GM23338 (cell line): ENCODE measurements around the gene MCM7. TPM values are rescaled to one million over a fixed set of nuclear protein-coding genes. Genes with fewer than 3 reads are reported as not detected.

ENCODE experiments used
- ATAC-seq: fragments of 200-7000 bp; cut with Tn5 transposase; 3 replicates; pipeline ENCODE4 v1.9.1; 2020
- DNase-seq: peaks from one replicate; pipeline ENCODE4 v3.0.0-alpha.2; 2015; ENCODE audit warnings: low spot score
- H2AFZ ChIP-seq: fragments of 200-600 bp; sonication (generic); 2 replicates; pipeline ENCODE4 v1.8.0; 2016; ENCODE audit warnings: antibody characterized with exemption, mild to moderate bottlenecking, moderate library complexity
- H3F3A ChIP-seq: fragments of 200-600 bp; sonication (generic); replicated peaks from 2 replicates; pipeline ENCODE4 v1.8.0; 2017; ENCODE audit warnings: antibody characterized with exemption, mixed run types, low read depth
- H3K27ac ChIP-seq: fragments of 200-600 bp; sonication (generic); 2 replicates; pipeline ENCODE4 v1.6.1; 2016; ENCODE audit warnings: low read depth
- H3K27me3 ChIP-seq: fragments of 200-600 bp; sonication (generic); 2 replicates; pipeline ENCODE4 v1.8.0; 2016; ENCODE audit warnings: mild to moderate bottlenecking, mixed run types, moderate library complexity; ENCODE audit not compliant: insufficient read depth
- H3K36me3 ChIP-seq: fragments of 200-600 bp; sonication (generic); 2 replicates; pipeline ENCODE4 v1.8.0; 2016; ENCODE audit warnings: mild to moderate bottlenecking; ENCODE audit not compliant: insufficient read depth
- H3K4me1 ChIP-seq: fragments of 200-600 bp; sonication (generic); 2 replicates; pipeline ENCODE4 v1.8.0; 2016; ENCODE audit warnings: mild to moderate bottlenecking, moderate library complexity; ENCODE audit not compliant: insufficient read depth
- H3K4me2 ChIP-seq: fragments of 200-600 bp; sonication (generic); 2 replicates; pipeline ENCODE4 v1.7.1; 2017; ENCODE audit warnings: mixed run types
- H3K4me3 ChIP-seq: fragments of 200-600 bp; sonication (generic); 2 replicates; pipeline ENCODE4 v1.6.1; 2016; ENCODE audit warnings: mixed run types
- H3K79me2 ChIP-seq: fragments of 200-600 bp; sonication (generic); replicated peaks from 2 replicates; pipeline ENCODE4 v1.8.0; 2017; ENCODE audit warnings: mild to moderate bottlenecking; ENCODE audit not compliant: insufficient read depth
- H3K9me2 ChIP-seq: fragments of 200-600 bp; sonication (generic); 2 replicates; pipeline ENCODE4 v1.8.0; 2017; ENCODE audit not compliant: insufficient read depth
- H4K20me1 ChIP-seq: fragments of 200-600 bp; sonication (generic); replicated peaks from 2 replicates; pipeline ENCODE4 v1.8.0; 2017; ENCODE audit warnings: mild to moderate bottlenecking; ENCODE audit not compliant: insufficient read depth
- H3K27ac Mint-ChIP-seq: 2 replicates; pipeline ENCODE4 v1.8.0; 2020; ENCODE audit warnings: inconsistent platforms, mild to moderate bottlenecking, moderate library complexity, mixed read lengths
- H3K27me3 Mint-ChIP-seq: 3 replicates; pipeline ENCODE4 v1.8.0; 2022; ENCODE audit warnings: low read depth, mild to moderate bottlenecking, moderate library complexity, mixed read lengths, inconsistent platforms; ENCODE audit not compliant: insufficient read depth, poor library complexity
- H3K36me3 Mint-ChIP-seq: 3 replicates; pipeline ENCODE4 v1.8.0; 2021; ENCODE audit warnings: low read depth, mild to moderate bottlenecking, inconsistent platforms, moderate library complexity, mixed read lengths
- H3K4me1 Mint-ChIP-seq: 3 replicates; pipeline ENCODE4 v1.8.0; 2020; ENCODE audit warnings: mild to moderate bottlenecking, inconsistent platforms, mixed read lengths
- H3K4me3 Mint-ChIP-seq: 3 replicates; pipeline ENCODE4 v1.8.0; 2021; ENCODE audit warnings: moderate library complexity, mild to moderate bottlenecking, inconsistent platforms, mixed read lengths
- H3K9me3 Mint-ChIP-seq: 3 replicates; pipeline ENCODE4 v1.8.0; 2020; ENCODE audit warnings: moderate library complexity, mild to moderate bottlenecking, inconsistent platforms, mixed read lengths
- CREB1 ChIP-seq: fragments of 250-450 bp; sonication (Bioruptor Pico); IDR thresholded peaks from 2 replicates; pipeline ENCODE4 v1.5.0; 2020; ENCODE audit warnings: low read depth, mild to moderate bottlenecking, moderate library complexity
- CTCF ChIP-seq, 2 experiments: fragments of 200-600 bp in 1 of 2; sonication (generic) in 1 of 2; conservative IDR thresholded peaks; 2 replicates each; pipeline versions ENCODE4 v1.5.1 to v1.6.1; 2016 to 2017; ENCODE audit warnings: antibody characterized with exemption in 2 of 2, low read depth in 2 of 2, mild to moderate bottlenecking in 2 of 2, moderate library complexity in 1 of 2
- ETS1 ChIP-seq: IDR thresholded peaks from 2 replicates; pipeline ENCODE4 v1.6.1; 2016; ENCODE audit warnings: antibody characterized with exemption
- NANOG ChIP-seq: IDR thresholded peaks from 2 replicates; pipeline ENCODE4 v1.6.1; 2016; ENCODE audit warnings: antibody characterized with exemption, borderline replicate concordance
- POLR2AphosphoS5 ChIP-seq: IDR thresholded peaks from 2 replicates; pipeline ENCODE4 v1.6.1; 2016; ENCODE audit warnings: antibody characterized with exemption, low read depth
- REST ChIP-seq: IDR thresholded peaks from one replicate; pipeline ENCODE4 v1.6.1; 2018; ENCODE audit warnings: antibody characterized with exemption; ENCODE audit not compliant: unreplicated experiment
- ZNF331 ChIP-seq: fragments of 250-450 bp; sonication (Bioruptor Pico); IDR thresholded peaks from 2 replicates; pipeline ENCODE4 v1.5.0; 2020; ENCODE audit warnings: low read depth, mild to moderate bottlenecking, moderate library complexity
- ZNF462 ChIP-seq: fragments of 250-450 bp; sonication (Bioruptor Pico); IDR thresholded peaks from 2 replicates; pipeline ENCODE4 v1.5.0; 2020; ENCODE audit warnings: mild to moderate bottlenecking, moderate library complexity
- polyA plus RNA-seq: library from polyadenylated mRNA; unstranded; fragments of >200 nt; fragmentation: Nextera tagmentation; extraction: Ambion mirVana; gene quantifications from 2 replicates; pipeline ENCODE4 v1.2.1, GENCODE V29; 2016
- total RNA-seq: library from RNA; depleted of rRNA; stranded (reverse); fragments of >200 nt; shearing (Covaris generic); gene quantifications from 2 replicates; pipeline ENCODE4 v1.2.3, GENCODE V29; 2014

The MCM7 gene
- total and polyA plus RNA-seq, 2 experiments from 2014 or later, result 140 to 285 TPM

GRCh38 chr7:100109521-100110163, 8.4 kb upstream of the MCM7 start:
- Histone ChIP-seq H4K20me1 (no peaks in the 10 kb centered on the region), H3K79me2 (no peaks in the 10 kb centered on the region), H3K4me1 (no peaks in the 10 kb centered on the region), H3K9me2 (no peaks in the 10 kb centered on the region), H3F3A (no peaks in the 10 kb centered on the region; the same call in 1 of the 2 replicates), H3K4me2 (no peak overlapping the region), H3K36me3 (peaks cover 17% of the 10 kb centered on the region; the same call in 1 of the 2 replicates), H3K4me3 (no peak overlapping the region), H3K27ac (no peak overlapping the region), H2AFZ (no peak overlapping the region), H3K27me3 (no peaks in the 10 kb centered on the region)
- DNase-seq (no peak), ATAC-seq (peak; percentile 43)
- H3K4me1 Mint-ChIP-seq, result peaks cover 2% of the 10 kb centered on the region; the same call in 1 of the 3 replicates
- peaks cover 25% of the 10 kb centered on the region for H3K27me3 Mint-ChIP-seq
- no peaks in the 10 kb centered on the region for H3K9me3 Mint-ChIP-seq
- TF ChIP-seq CTCF (conservative IDR thresholded peaks at IDR 0.05; ENCODE audit: low read depth in 2 of 2), result peak; percentile 26 to 33
- no peak for TF ChIP-seq POLR2AphosphoS5
- no peak for TF ChIP-seq NANOG
- H3K4me3 Mint-ChIP-seq, result no peak overlapping the region
- H3K36me3 Mint-ChIP-seq, result peaks cover 86% of the 10 kb centered on the region
- H3K27ac Mint-ChIP-seq, result no peak overlapping the region

- H3K4me1 Mint-ChIP-seq, result peaks cover 2% of the 10 kb centered on the region; the same call in 2 of the 3 replicates
- H3K36me3 ChIP-seq, result peaks cover 17% of the 10 kb centered on the region; the same call in 1 of the 2 replicates
- no peak overlapping the region for H3K4me2 ChIP-seq
- H3K27ac ChIP-seq, result no peak overlapping the region
- H3K27me3 ChIP-seq, result no peaks in the 10 kb centered on the region
- no peaks in the 10 kb centered on the region for H3K4me1 ChIP-seq
- peaks cover 28% of the 10 kb centered on the region for H3K27me3 Mint-ChIP-seq
- no peaks in the 10 kb centered on the region for H3K9me3 Mint-ChIP-seq
- H3F3A ChIP-seq, result no peaks in the 10 kb centered on the region; the same call in 1 of the 2 replicates
- H3K27ac Mint-ChIP-seq, result peak overlapping the region; percentile 62; the same call in 1 of the 2 replicates
- H3K79me2 ChIP-seq, result no peaks in the 10 kb centered on the region
- DNase-seq (no peak), ATAC-seq (no peak)
- H3K9me2 ChIP-seq, result no peaks in the 10 kb centered on the region
- no peak overlapping the region for H3K4me3 ChIP-seq
- H3K4me3 Mint-ChIP-seq, result no peak overlapping the region
- H2AFZ ChIP-seq, result no peak overlapping the region
- peaks cover 82% of the 10 kb centered on the region for H3K36me3 Mint-ChIP-seq
- no peaks in the 10 kb centered on the region for H4K20me1 ChIP-seq
- TF ChIP-seq REST, result no peak
- no peak for TF ChIP-seq CREB1 (CRISPR knock-in tag)
- TF ChIP-seq ETS1, result no peak
- TF ChIP-seq ZNF331 (CRISPR knock-in tag), result no peak
- no peak for TF ChIP-seq NANOG
- no peak for TF ChIP-seq ZNF462
Observed at GRCh38 chr7:100107890-100108289, 6.7 kb upstream of the MCM7 start.
